Gastrocnemius medialis (tissue), 4 donors: ENCODE data around the gene C19orf18.
A peak's percentile ranks its signal among the peaks of the same experiment; 100 is the strongest.

Experiments used
- POLR2A ChIP-seq, 2 donors: fragments of 450-650 bp; IDR thresholded peaks; one replicate each; pipeline ENCODE4 v1.6.1; 2017; ENCODE audit warnings: antibody characterized with exemption in 2 of 2, mild to moderate bottlenecking in 2 of 2, moderate library complexity in 2 of 2
- TF ChIP-seq, protein P1 (sequence below), 5 experiments: fragments of 450-650 bp in 3 of 5; fragments of 200-600 bp in 2 of 5; sonication (generic) in 2 of 5; IDR thresholded peaks in 4 of 5; conservative IDR thresholded peaks in 1 of 5; 1 replicate in 4 of 5; 2 replicates in 1 of 5; pipeline ENCODE4 v1.5.1; 2016 to 2019; ENCODE audit warnings: antibody characterized with exemption in 5 of 5, mild to moderate bottlenecking in 3 of 5, moderate library complexity in 3 of 5

DNA sequence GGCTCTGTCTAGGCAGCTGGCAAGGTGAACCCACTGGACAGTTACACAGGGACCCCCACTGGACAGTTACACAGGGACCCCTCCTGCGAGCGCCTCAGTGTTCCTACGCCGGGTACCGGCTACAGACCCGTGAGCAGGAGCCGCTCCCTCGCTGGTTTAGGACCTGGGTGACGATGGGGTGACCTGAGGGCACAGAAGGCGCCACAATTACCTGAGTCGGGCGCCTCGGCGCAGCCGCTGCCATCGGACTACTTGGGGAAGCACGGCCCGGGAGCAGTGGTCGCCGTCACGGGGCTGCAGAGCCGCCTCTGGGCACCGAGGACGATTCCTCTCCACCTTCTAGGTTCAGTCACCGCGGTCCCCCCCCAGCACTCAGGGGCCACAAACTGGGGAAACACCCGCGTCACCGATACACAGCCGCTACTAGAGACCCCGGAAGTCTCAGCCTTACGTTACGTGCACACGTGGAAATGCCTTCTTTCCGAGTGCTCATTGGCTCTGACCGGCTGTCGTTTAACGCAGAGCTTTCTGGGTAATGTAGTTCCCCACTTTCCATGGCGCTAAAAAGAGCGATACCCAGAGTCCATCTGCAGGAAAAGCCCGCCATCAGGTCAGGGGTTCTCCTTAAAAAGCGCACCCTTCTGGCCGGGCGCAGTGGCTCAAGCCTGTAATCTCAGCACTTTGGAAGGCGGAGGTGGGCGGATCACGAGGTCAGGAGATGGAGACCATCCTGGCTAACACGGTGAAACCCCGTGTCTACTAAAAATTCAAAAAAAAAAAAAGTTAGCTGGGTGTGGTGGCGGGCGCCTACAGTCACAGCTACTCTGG is 58.0 kb downstream of the C19orf18 start, which contains the start of gene ZNF417:
- TF ChIP-seq, protein P1, sequence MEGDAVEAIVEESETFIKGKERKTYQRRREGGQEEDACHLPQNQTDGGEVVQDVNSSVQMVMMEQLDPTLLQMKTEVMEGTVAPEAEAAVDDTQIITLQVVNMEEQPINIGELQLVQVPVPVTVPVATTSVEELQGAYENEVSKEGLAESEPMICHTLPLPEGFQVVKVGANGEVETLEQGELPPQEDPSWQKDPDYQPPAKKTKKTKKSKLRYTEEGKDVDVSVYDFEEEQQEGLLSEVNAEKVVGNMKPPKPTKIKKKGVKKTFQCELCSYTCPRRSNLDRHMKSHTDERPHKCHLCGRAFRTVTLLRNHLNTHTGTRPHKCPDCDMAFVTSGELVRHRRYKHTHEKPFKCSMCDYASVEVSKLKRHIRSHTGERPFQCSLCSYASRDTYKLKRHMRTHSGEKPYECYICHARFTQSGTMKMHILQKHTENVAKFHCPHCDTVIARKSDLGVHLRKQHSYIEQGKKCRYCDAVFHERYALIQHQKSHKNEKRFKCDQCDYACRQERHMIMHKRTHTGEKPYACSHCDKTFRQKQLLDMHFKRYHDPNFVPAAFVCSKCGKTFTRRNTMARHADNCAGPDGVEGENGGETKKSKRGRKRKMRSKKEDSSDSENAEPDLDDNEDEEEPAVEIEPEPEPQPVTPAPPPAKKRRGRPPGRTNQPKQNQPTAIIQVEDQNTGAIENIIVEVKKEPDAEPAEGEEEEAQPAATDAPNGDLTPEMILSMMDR (IDR thresholded peaks at IDR 0.05 in 4 of 5, conservative IDR thresholded peaks at IDR 0.05 in 1 of 5), result peak in 2 of 5 experiments; percentile 13 to 25
- TF ChIP-seq POLR2A (IDR thresholded peaks at IDR 0.05), result peak; percentile 16 to 56
